ENCODE data around the gene MVK. TPM values are rescaled to one million over a fixed set of nuclear protein-coding genes. Genes with fewer than 3 reads are reported as not detected.

Gene MVK
- total and polyA plus RNA-seq, 2 of the 4 experiments (the other 2 are of a cell fraction) = 6.6 to 11.5 TPM

GRCh38 chr12:109557805-109558204 is 15.8 kb upstream of the MVK start:
- H3K9me3 ChIP-seq (ENCODE audit: control insufficient read depth, insufficient read depth, low read length) = 0 out of 2 replicates have a peak, but pooled peaks cover 2% of the 10 kb centered on the region
- no peaks in the 10 kb centered on the region for H3K79me1 ChIP-seq (ENCODE audit: low read depth in 1 of 2, low read length in 2 of 2)
- BruUV-seq (replicated peaks) = no TSS peak
- no peak overlapping the region for H2AK5ac ChIP-seq (ENCODE audit: low read depth, low read length)
- H2BK15ac ChIP-seq (ENCODE audit: low read depth, low read length) = no peak overlapping the region
- H3K56ac ChIP-seq (ENCODE audit: extremely low read depth, insufficient read depth, low read length) = no peak overlapping the region
- dilution Hi-C loops (cut with HindIII; ENCODE audit: low sequenced_read_pairs, unreplicated experiment) = no loop called here
- H3K14ac ChIP-seq (replicated peaks; ENCODE audit: low read depth, low read length) = no peak overlapping the region
- DNase-seq (peak; percentile 16), ATAC-seq (ENCODE audit: low read depth) (no peak)
- H2BK20ac ChIP-seq (ENCODE audit: low read depth, low read length) = no peak overlapping the region
- intact Hi-C loops (cut with micrococcal nuclease) = no loop called here
- H3K27me3 ChIP-seq (ENCODE audit: control insufficient read depth, insufficient read depth, low read length) = peaks cover 17% of the 10 kb centered on the region
- H3K9ac ChIP-seq (ENCODE audit: low read depth, low read length) = no peak overlapping the region
- no peak overlapping the region for H4K8ac ChIP-seq (ENCODE audit: low read depth in 2 of 2, low read length in 2 of 2)
- no peak overlapping the region for H3K4ac ChIP-seq (ENCODE audit: low read depth, low read length)
- H2BK120ac ChIP-seq (ENCODE audit: low read depth, low read length) = no peak overlapping the region
- no peaks in the 10 kb centered on the region for H3K4me1 ChIP-seq (ENCODE audit: control insufficient read depth, insufficient read depth, low read length)
- H3K23ac ChIP-seq (ENCODE audit: low read depth, low read length) = no peak overlapping the region
- H4K91ac ChIP-seq (ENCODE audit: insufficient read depth, low read depth, low read length) = no peak overlapping the region
- ChIA-PET POLR2A (ENCODE audit: unreplicated experiment) (no interaction called here), CTCF (no interaction called here)
- no peaks in the 10 kb centered on the region for H4K20me1 ChIP-seq (ENCODE audit: insufficient read depth, low read length)
- H3K27ac ChIP-seq (ENCODE audit: insufficient read depth, low read length) = no peak overlapping the region
- H3K4me2 ChIP-seq (ENCODE audit: low read depth, low read length) = no peak overlapping the region
- TF ChIP-seq ELK1 (IDR thresholded peaks at IDR 0.05; ENCODE audit: borderline replicate concordance, low read depth, low read length) (no peak), CHD1 (IDR thresholded peaks at IDR 0.05; ENCODE audit: low read depth, low read length) (no peak), POLR2A (IDR thresholded peaks at IDR 0.05; ENCODE audit: low read depth, low read length) (no peak), SMC3 (IDR thresholded peaks at IDR 0.05; ENCODE audit: low read depth, low read length) (no peak), MXI1 (IDR thresholded peaks at IDR 0.05; ENCODE audit: borderline replicate concordance, low read depth, low read length) (no peak), CTCF (conservative IDR thresholded peaks at IDR 0.05; ENCODE audit: low read depth, low read length) (no peak), FOS (IDR thresholded peaks at IDR 0.05; ENCODE audit: low read depth, low read length) (no peak), RFX5 (IDR thresholded peaks at IDR 0.05; ENCODE audit: low read depth, low read length) (no peak), CEBPB (IDR thresholded peaks at IDR 0.05; ENCODE audit: low read depth, low read length) (no peak), NFE2L2 (IDR thresholded peaks at IDR 0.05; ENCODE audit: low read depth, low read length) (no peak), MAZ (IDR thresholded peaks at IDR 0.05; ENCODE audit: borderline replicate concordance, low read depth, low read length) (no peak), MAFK (IDR thresholded peaks at IDR 0.05; ENCODE audit: low read depth, low read length) (no peak), BHLHE40 (IDR thresholded peaks at IDR 0.05; ENCODE audit: low read depth, low read length) (no peak), RAD21 (IDR thresholded peaks at IDR 0.05; ENCODE audit: low read length) (no peak), RCOR1 (IDR thresholded peaks at IDR 0.05; ENCODE audit: insufficient replicate concordance, low read length) (no peak)
- TF ChIP-seq, protein P1, sequence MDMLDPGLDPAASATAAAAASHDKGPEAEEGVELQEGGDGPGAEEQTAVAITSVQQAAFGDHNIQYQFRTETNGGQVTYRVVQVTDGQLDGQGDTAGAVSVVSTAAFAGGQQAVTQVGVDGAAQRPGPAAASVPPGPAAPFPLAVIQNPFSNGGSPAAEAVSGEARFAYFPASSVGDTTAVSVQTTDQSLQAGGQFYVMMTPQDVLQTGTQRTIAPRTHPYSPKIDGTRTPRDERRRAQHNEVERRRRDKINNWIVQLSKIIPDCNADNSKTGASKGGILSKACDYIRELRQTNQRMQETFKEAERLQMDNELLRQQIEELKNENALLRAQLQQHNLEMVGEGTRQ (IDR thresholded peaks at IDR 0.05; ENCODE audit: low read depth, low read length) = no peak
- no peak overlapping the region for H3K18ac ChIP-seq (ENCODE audit: low read depth, low read length)
- no peaks in the 10 kb centered on the region for H3K36me3 ChIP-seq (ENCODE audit: control insufficient read depth, insufficient read depth, low read length)
- H2AK9ac ChIP-seq (replicated peaks; ENCODE audit: low read depth, low read length, poor library complexity) = no peak overlapping the region
- H2AFZ ChIP-seq (replicated peaks; ENCODE audit: low read length, poor library complexity) = no peak overlapping the region
- H3K9me1 ChIP-seq (ENCODE audit: insufficient read depth, low read length) = no peaks in the 10 kb centered on the region
- H3K4me3 ChIP-seq (ENCODE audit: insufficient read depth, low read depth, low read length) = no peak overlapping the region
- WGBS, 2 experiments (ENCODE audit: extremely low coverage in 2 of 2, insufficient read length in 1 of 2) = 44% methylated on average over 3 of the region's 12 CpGs; no CpG with 5 or more reads in 1 of the 2 experiments
- in situ Hi-C loops (cut with MboI; ENCODE audit: low sequenced_read_pairs) = no loop called here
- no peak overlapping the region for H2BK5ac ChIP-seq (ENCODE audit: low read depth, low read length, poor library complexity, severe bottlenecking)
- H4K5ac ChIP-seq (ENCODE audit: low read depth, low read length) = no peak overlapping the region
